Sigmoid colon (tissue), 3 donors: ENCODE measurements around the gene ESPNL.

Experiments
- CTCF ChIP-seq, 4 experiments: fragments of 450-650 bp in 3 of 4; fragments of 200-600 bp in 1 of 4; IDR thresholded peaks; one replicate each; pipeline ENCODE4 v1.5.1; 2016 to 2019; ENCODE audit warnings: antibody characterized with exemption in 4 of 4, mild to moderate bottlenecking in 3 of 4, moderate library complexity in 2 of 4
- POLR2A ChIP-seq, 2 donors: fragments of 450-650 bp; IDR thresholded peaks; one replicate each; pipeline ENCODE4 v1.6.1; 2016; ENCODE audit warnings: antibody characterized with exemption in 2 of 2, mild to moderate bottlenecking in 2 of 2, moderate library complexity in 2 of 2

- TF ChIP-seq CTCF (IDR thresholded peaks at IDR 0.05) (no peak), POLR2A (IDR thresholded peaks at IDR 0.05) (no peak)
These were observed 24.7 kb upstream of the ESPNL start for GRCh38 chr2:238075397-238075796.
